Spleen (tissue), 7 donors: Measurements from ENCODE around the gene SLC13A3.

Source experiments
- CTCF ChIP-seq, 11 experiments: fragments of 200-600 bp in 7 of 11; fragments of 450-650 bp in 4 of 11; sonication (generic) in 4 of 11; IDR thresholded peaks in 8 of 11; conservative IDR thresholded peaks in 3 of 11; 1 replicate in 7 of 11; 2 replicates in 4 of 11; pipeline versions ENCODE4 v1.4.0 to v1.8.0; 2016 to 2021; ENCODE audit warnings: antibody characterized with exemption in 11 of 11, inconsistent platforms in 4 of 11, mild to moderate bottlenecking in 1 of 11
- POLR2A ChIP-seq, 3 donors: fragments of 450-650 bp; IDR thresholded peaks; one replicate each; pipeline ENCODE4 v1.5.1; 2017; ENCODE audit warnings: antibody characterized with exemption in 3 of 3, mild to moderate bottlenecking in 1 of 3
- POLR2AphosphoS5 ChIP-seq, 3 donors: sonication (generic); formaldehyde crosslinking; IDR thresholded peaks; one replicate each; pipeline ENCODE4 v1.5.1; 2017; ENCODE audit warnings: antibody characterized with exemption in 3 of 3
- donor health status: DM: no; HTN: no; CAD: no; lungs with moderate emphysema.
- donor health status: DM: no; HTN: no; CAD: no.
- donor health status: DM: no; HTN: no; CAD: no.

GRCh38 chr20:46677608-46678007 is 26.3 kb upstream of the SLC13A3 start:
- TF ChIP-seq CTCF (IDR thresholded peaks at IDR 0.05 in 8 of 11, conservative IDR thresholded peaks at IDR 0.05 in 3 of 11): no peak
- TF ChIP-seq POLR2A (IDR thresholded peaks at IDR 0.05): no peak
- no peak for TF ChIP-seq POLR2AphosphoS5 (IDR thresholded peaks at IDR 0.05)
